ENCODE results near the gene RAB35. TPM values are rescaled to one million over a fixed set of nuclear protein-coding genes. Genes with fewer than 3 reads are reported as not detected.

RAB35 gene
- total RNA-seq, 1 experiment from 2014 or later: 68.2 TPM

- no peaks in the 10 kb centered on the region for H3K9me3 Mint-ChIP-seq (ENCODE audit: low read depth, unreplicated experiment)
- no peaks in the 10 kb centered on the region for H3K27me3 Mint-ChIP-seq (ENCODE audit: unreplicated experiment)
- H3K4me1 Mint-ChIP-seq (ENCODE audit: low read depth, unreplicated experiment): no peaks in the 10 kb centered on the region
- H3K36me3 Mint-ChIP-seq (ENCODE audit: insufficient read depth, unreplicated experiment): no peaks in the 10 kb centered on the region
- CTCF ChIA-PET: no interaction called here
- BruUV-seq (replicated peaks): no TSS peak
- H3K4me3 Mint-ChIP-seq (ENCODE audit: low read depth, unreplicated experiment): no peak overlapping the region
- H3K27ac Mint-ChIP-seq (ENCODE audit: unreplicated experiment): no peak overlapping the region
- TF ChIP-seq, protein P1, sequence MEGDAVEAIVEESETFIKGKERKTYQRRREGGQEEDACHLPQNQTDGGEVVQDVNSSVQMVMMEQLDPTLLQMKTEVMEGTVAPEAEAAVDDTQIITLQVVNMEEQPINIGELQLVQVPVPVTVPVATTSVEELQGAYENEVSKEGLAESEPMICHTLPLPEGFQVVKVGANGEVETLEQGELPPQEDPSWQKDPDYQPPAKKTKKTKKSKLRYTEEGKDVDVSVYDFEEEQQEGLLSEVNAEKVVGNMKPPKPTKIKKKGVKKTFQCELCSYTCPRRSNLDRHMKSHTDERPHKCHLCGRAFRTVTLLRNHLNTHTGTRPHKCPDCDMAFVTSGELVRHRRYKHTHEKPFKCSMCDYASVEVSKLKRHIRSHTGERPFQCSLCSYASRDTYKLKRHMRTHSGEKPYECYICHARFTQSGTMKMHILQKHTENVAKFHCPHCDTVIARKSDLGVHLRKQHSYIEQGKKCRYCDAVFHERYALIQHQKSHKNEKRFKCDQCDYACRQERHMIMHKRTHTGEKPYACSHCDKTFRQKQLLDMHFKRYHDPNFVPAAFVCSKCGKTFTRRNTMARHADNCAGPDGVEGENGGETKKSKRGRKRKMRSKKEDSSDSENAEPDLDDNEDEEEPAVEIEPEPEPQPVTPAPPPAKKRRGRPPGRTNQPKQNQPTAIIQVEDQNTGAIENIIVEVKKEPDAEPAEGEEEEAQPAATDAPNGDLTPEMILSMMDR (IDR thresholded peaks at IDR 0.05; ENCODE audit: unreplicated experiment): no peak
- DNase-seq: no peak
- intact Hi-C loops (cut with micrococcal nuclease; ENCODE audit: unreplicated experiment): no loop called here
Measured at GRCh38 chr12:120072472-120073249, 43.9 kb downstream of the RAB35 start.

DNA sequence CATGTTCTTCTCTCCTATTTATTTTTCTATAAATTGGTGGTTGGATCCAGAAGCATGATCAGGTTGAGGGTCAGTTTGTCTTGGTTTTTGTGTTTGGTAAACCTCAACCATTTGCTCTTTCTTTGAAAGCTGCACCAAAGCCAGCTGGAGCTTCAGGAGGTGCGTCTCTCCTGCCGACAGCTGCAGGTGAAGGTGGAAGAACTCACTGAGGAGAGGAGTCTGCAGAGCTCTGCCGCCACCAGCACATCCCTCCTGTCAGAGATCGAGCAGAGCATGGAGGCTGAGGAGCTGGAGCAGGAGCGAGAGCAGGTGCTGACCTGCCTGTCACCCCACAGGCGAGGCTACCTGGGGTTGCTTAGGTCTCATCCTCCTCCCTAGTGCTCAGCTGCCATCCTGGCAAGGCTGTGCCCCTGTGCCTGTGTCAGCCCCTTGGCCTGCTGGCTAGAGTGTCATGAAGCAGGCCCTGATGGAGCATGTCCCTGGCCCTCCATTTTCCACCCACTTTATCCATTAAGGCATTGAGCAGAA lies 45.0 kb downstream of the RAB35 start:
- Mint-ChIP-seq H3K36me3 (ENCODE audit: insufficient read depth, unreplicated experiment) (no peaks in the 10 kb centered on the region), H3K4me1 (ENCODE audit: low read depth, unreplicated experiment) (no peaks in the 10 kb centered on the region), H3K9me3 (ENCODE audit: low read depth, unreplicated experiment) (no peaks in the 10 kb centered on the region), H3K27ac (ENCODE audit: unreplicated experiment) (no peak overlapping the region), H3K4me3 (ENCODE audit: low read depth, unreplicated experiment) (no peak overlapping the region), H3K27me3 (ENCODE audit: unreplicated experiment) (no peaks in the 10 kb centered on the region)
- BruUV-seq (replicated peaks): no TSS peak
- DNase-seq: no peak
- intact Hi-C loops (cut with micrococcal nuclease; ENCODE audit: unreplicated experiment): no loop called here
- TF ChIP-seq, protein P1 (IDR thresholded peaks at IDR 0.05; ENCODE audit: unreplicated experiment): no peak
- CTCF ChIA-PET: no interaction called here

GRCh38 chr12:120069278-120069677 lies 47.3 kb downstream of the RAB35 start:
- Mint-ChIP-seq H3K4me1 (ENCODE audit: low read depth, unreplicated experiment) (peaks cover 11% of the 10 kb centered on the region), H3K27me3 (ENCODE audit: unreplicated experiment) (no peaks in the 10 kb centered on the region), H3K36me3 (ENCODE audit: insufficient read depth, unreplicated experiment) (no peaks in the 10 kb centered on the region), H3K9me3 (ENCODE audit: low read depth, unreplicated experiment) (no peaks in the 10 kb centered on the region), H3K4me3 (ENCODE audit: low read depth, unreplicated experiment) (no peak overlapping the region), H3K27ac (ENCODE audit: unreplicated experiment) (no peak overlapping the region)
- CTCF ChIA-PET: no interaction called here
- intact Hi-C loops (cut with micrococcal nuclease; ENCODE audit: unreplicated experiment): no loop called here
- TF ChIP-seq, protein P1 (IDR thresholded peaks at IDR 0.05; ENCODE audit: unreplicated experiment): no peak
- no TSS peak for BruUV-seq (replicated peaks)
- no peak for DNase-seq

- Mint-ChIP-seq H3K4me1 (ENCODE audit: low read depth, unreplicated experiment) (peaks cover 18% of the 10 kb centered on the region), H3K9me3 (ENCODE audit: low read depth, unreplicated experiment) (no peaks in the 10 kb centered on the region), H3K27ac (ENCODE audit: unreplicated experiment) (no peak overlapping the region), H3K4me3 (ENCODE audit: low read depth, unreplicated experiment) (no peak overlapping the region), H3K36me3 (ENCODE audit: insufficient read depth, unreplicated experiment) (no peaks in the 10 kb centered on the region), H3K27me3 (ENCODE audit: unreplicated experiment) (no peaks in the 10 kb centered on the region)
- no TSS peak for BruUV-seq (replicated peaks)
- TF ChIP-seq, protein P1 (IDR thresholded peaks at IDR 0.05; ENCODE audit: unreplicated experiment): no peak
- CTCF ChIA-PET: interaction anchor here (0.5 kb wide), 2 partner anchors 1664 to 1870 kb away, joined by 3 to 9 read pairs; no protein-coding TSS in a partner anchor
- DNase-seq: no peak
- intact Hi-C loops (cut with micrococcal nuclease; ENCODE audit: unreplicated experiment): no loop called here
Measured at GRCh38 chr12:120067901-120068300, 48.7 kb downstream of the RAB35 start.
